ENCODE results near the gene PRPF6. TPM values are rescaled to one million over a fixed set of nuclear protein-coding genes. Genes with fewer than 3 reads are reported as not detected.

The PRPF6 gene
- total and polyA plus RNA-seq, 2 of the 13 experiments (the other 11 are each of a cell fraction or from before 2014, with no cell fraction given), result 63.7 to 101 TPM

- TF ChIP-seq ZNF614 (CRISPR knock-in tag; IDR thresholded peaks at IDR 0.05; ENCODE audit: borderline replicate concordance), result peak; percentile 83; the same call in 1 of the 2 replicates
- TF ChIP-seq ZFAT (CRISPR knock-in tag; conservative IDR thresholded peaks at IDR 0.05), result no peak
- TF ChIP-seq MLXIP (CRISPR knock-in tag; IDR thresholded peaks at IDR 0.05; ENCODE audit: borderline replicate concordance), result no peak
- 0 out of 2 replicates have a peak, but pooled peaks have one; percentile 45 for TF ChIP-seq ZNF232 (CRISPR knock-in tag; IDR thresholded peaks at IDR 0.05; ENCODE audit: borderline replicate concordance)
- TF ChIP-seq MATR3 (CRISPR knock-in tag; IDR thresholded peaks at IDR 0.05), result no peak
- no peak for TF ChIP-seq HNRNPK (IDR thresholded peaks at IDR 0.05; ENCODE audit: low read depth, low read length, poor library complexity, severe bottlenecking)
- no peak for TF ChIP-seq SP1 (IDR thresholded peaks at IDR 0.05)
- no peak for TF ChIP-seq SP1 (CRISPR knock-in tag; IDR thresholded peaks at IDR 0.05)
- TF ChIP-seq SRSF9 (IDR thresholded peaks at IDR 0.05; ENCODE audit: borderline replicate concordance, insufficient read depth, low read depth, low read length, poor library complexity, severe bottlenecking), result no peak
- peak; percentile 43; the same call in 1 of the 2 replicates for TF ChIP-seq GLI4 (CRISPR knock-in tag; IDR thresholded peaks at IDR 0.05; ENCODE audit: borderline replicate concordance)
- TF ChIP-seq ZNF205 (CRISPR knock-in tag; IDR thresholded peaks at IDR 0.05), result no peak
- peak; percentile 68; the same call in 1 of the 2 replicates for TF ChIP-seq IKZF5 (CRISPR knock-in tag; IDR thresholded peaks at IDR 0.05)
- TF ChIP-seq RARA (CRISPR knock-in tag; IDR thresholded peaks at IDR 0.05), result peak; percentile 88
- no peak for TF ChIP-seq ZKSCAN1 (IDR thresholded peaks at IDR 0.05; ENCODE audit: low read length)
- no peak for TF ChIP-seq ZNF841 (CRISPR knock-in tag; IDR thresholded peaks at IDR 0.05; ENCODE audit: borderline replicate concordance)
- TF ChIP-seq, protein P1, sequence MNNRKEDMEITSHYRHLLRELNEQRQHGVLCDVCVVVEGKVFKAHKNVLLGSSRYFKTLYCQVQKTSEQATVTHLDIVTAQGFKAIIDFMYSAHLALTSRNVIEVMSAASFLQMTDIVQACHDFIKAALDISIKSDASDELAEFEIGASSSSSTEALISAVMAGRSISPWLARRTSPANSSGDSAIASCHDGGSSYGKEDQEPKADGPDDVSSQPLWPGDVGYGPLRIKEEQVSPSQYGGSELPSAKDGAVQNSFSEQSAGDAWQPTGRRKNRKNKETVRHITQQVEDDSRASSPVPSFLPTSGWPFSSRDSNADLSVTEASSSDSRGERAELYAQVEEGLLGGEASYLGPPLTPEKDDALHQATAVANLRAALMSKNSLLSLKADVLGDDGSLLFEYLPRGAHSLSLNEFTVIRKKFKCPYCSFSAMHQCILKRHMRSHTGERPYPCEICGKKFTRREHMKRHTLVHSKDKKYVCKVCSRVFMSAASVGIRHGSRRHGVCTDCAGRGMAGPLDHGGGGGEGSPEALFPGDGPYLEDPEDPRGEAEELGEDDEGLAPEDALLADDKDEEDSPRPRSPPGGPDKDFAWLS (CRISPR knock-in tag; IDR thresholded peaks at IDR 0.05; ENCODE audit: borderline replicate concordance), result peak; percentile 86
- 0 out of 2 replicates have a peak, but pooled peaks have one; percentile 16 for TF ChIP-seq ZNF790 (CRISPR knock-in tag; IDR thresholded peaks at IDR 0.05; ENCODE audit: borderline replicate concordance)
- TF ChIP-seq MAF1 (CRISPR knock-in tag; IDR thresholded peaks at IDR 0.05; ENCODE audit: borderline replicate concordance), result peak; percentile 82; the same call in 1 of the 2 replicates
- TF ChIP-seq ZNF253 (CRISPR knock-in tag; IDR thresholded peaks at IDR 0.05; ENCODE audit: borderline replicate concordance), result no peak
Observed at GRCh38 chr20:63968928-63969760, 11.8 kb upstream of the PRPF6 start (continued).

Measured in HepG2 (cell line).